HepG2 (cell line): ENCODE data around the gene PLK3.

Experiments
- CBFB ChIP-seq: sonication (generic); formaldehyde crosslinking; IDR thresholded peaks from 2 replicates; pipeline ENCODE4 v1.4.0; 2020; ENCODE audit warnings: missing genetic modification reagents
- JUNB ChIP-seq: sonication (generic); formaldehyde crosslinking; IDR thresholded peaks from 2 replicates; pipeline ENCODE4 v1.8.0; 2022; ENCODE audit warnings: missing genetic modification reagents, mild to moderate bottlenecking, borderline replicate concordance
- KDM3A ChIP-seq: IDR thresholded peaks from 2 replicates; pipeline ENCODE4 v1.6.1; 2018; ENCODE audit warnings: low read depth, missing compliant biosample characterization
- ZFP36L1 ChIP-seq: sonication (generic); formaldehyde crosslinking; IDR thresholded peaks from 2 replicates; pipeline ENCODE4 v1.8.0; 2022; ENCODE audit warnings: mild to moderate bottlenecking, missing genetic modification reagents, moderate library complexity
- ZNF367 ChIP-seq: sonication (generic); formaldehyde crosslinking; IDR thresholded peaks from 2 replicates; pipeline ENCODE4 v1.4.0; 2020; ENCODE audit warnings: missing genetic modification reagents, borderline replicate concordance
- TF ChIP-seq, protein P1 (sequence below): sonication (generic); formaldehyde crosslinking; IDR thresholded peaks from 2 replicates; pipeline ENCODE4 v1.8.0; 2022; ENCODE audit warnings: low read depth, missing genetic modification reagents
- TF ChIP-seq, protein P2 (sequence below): sonication (generic); formaldehyde crosslinking; IDR thresholded peaks from 2 replicates; pipeline ENCODE4 v1.8.0; 2022; ENCODE audit warnings: missing genetic modification reagents, low read depth, mild to moderate bottlenecking, borderline replicate concordance

DNA sequence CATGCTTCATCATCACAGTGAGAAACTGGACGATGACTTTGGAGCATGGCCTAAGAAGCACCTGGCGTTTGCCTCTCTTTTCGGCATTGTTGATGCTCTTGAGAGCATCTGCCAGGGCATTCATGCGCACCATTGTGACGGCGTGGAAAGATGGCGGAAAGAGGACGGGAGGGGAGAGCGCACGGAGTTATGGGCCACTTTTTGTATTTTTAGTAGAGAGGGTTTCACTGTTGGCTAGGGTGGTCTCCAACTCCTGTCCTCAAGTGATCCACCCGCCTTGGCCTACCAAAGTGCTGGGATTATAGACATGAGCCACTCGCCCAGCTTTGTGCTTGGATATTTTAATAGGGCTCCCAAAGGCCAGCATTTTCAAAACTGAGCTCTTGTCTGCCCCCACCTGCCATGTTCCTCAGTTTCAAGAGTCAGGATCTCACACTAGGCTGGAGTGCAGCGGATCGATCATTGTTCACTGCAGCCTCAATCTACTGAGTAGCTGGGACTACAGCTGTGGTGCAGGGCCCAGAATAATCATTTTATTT lies 19.5 kb upstream of the PLK3 start:
- no peak for TF ChIP-seq JUNB (CRISPR knock-in tag)
- TF ChIP-seq KDM3A: no peak
- TF ChIP-seq, protein P1, sequence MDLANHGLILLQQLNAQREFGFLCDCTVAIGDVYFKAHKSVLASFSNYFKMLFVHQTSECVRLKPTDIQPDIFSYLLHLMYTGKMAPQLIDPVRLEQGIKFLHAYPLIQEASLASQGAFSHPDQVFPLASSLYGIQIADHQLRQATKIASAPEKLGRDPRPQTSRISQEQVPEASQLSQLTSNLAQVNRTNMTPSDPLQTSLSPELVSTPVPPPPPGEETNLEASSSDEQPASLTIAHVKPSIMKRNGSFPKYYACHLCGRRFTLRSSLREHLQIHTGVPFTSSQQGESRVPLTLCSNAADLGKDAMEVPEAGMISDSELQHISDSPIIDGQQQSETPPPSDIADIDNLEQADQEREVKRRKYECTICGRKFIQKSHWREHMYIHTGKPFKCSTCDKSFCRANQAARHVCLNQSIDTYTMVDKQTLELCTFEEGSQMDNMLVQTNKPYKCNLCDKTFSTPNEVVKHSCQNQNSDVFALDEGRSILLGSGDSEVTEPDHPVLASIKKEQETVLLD: no peak
- no peak for TF ChIP-seq ZFP36L1
- TF ChIP-seq, protein P2, sequence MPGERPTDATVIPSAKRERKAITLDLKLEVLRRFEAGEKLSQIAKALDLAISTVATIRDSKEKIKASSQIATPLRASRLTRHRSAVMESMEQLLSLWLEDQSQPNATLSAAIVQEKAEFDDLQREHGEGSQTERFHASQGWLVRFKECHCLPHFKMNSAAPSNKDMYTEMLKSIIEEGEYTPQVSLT (CRISPR knock-in tag): no peak
- TF ChIP-seq CBFB (CRISPR knock-in tag): no peak
- no peak for TF ChIP-seq ZNF367
